SK-N-SH (cell line): ENCODE measurements around the gene PEPD.

Source experiments
- MEF2A ChIP-seq: IDR thresholded peaks from 2 replicates; pipeline ENCODE4 v1.4.0; 2012; ENCODE audit warnings: low read depth, borderline replicate concordance
- NFIC ChIP-seq: IDR thresholded peaks from 2 replicates; pipeline ENCODE4 v1.4.0; 2012; ENCODE audit warnings: borderline replicate concordance
- TF ChIP-seq, protein P1 (sequence below): fragments of 200-600 bp; sonication (generic); IDR thresholded peaks from 2 replicates; pipeline ENCODE4 v1.6.1; 2017; ENCODE audit warnings: antibody characterized with exemption, mild to moderate bottlenecking, moderate library complexity

DNA sequence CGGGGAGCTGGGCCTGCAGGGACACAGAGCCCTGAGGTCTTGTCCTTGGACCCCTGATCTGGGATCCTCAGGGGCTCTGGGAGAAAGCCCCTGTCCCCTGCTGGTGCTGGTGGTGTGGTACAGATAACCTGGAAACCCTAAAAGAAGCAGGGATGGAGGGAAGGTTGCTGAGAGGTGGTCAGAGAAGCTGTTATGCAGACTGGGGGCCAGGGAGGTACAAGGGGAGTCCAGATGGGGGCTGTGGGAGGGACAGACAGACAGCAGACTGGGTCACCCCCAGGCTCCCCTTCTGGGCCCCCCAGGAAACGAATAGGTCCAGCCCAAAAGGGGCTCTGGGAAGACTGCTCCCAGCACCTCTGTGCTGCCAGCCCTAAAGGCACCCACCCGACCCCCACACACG, 34.7 kb upstream of the PEPD start:
- TF ChIP-seq, protein P1, sequence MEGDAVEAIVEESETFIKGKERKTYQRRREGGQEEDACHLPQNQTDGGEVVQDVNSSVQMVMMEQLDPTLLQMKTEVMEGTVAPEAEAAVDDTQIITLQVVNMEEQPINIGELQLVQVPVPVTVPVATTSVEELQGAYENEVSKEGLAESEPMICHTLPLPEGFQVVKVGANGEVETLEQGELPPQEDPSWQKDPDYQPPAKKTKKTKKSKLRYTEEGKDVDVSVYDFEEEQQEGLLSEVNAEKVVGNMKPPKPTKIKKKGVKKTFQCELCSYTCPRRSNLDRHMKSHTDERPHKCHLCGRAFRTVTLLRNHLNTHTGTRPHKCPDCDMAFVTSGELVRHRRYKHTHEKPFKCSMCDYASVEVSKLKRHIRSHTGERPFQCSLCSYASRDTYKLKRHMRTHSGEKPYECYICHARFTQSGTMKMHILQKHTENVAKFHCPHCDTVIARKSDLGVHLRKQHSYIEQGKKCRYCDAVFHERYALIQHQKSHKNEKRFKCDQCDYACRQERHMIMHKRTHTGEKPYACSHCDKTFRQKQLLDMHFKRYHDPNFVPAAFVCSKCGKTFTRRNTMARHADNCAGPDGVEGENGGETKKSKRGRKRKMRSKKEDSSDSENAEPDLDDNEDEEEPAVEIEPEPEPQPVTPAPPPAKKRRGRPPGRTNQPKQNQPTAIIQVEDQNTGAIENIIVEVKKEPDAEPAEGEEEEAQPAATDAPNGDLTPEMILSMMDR: no peak
- TF ChIP-seq NFIC: no peak
- no peak for TF ChIP-seq MEF2A
